PFSK-1 (cell line): ENCODE results near the gene ATXN1.

ENCODE experiments used
- POLR2AphosphoS5 ChIP-seq: IDR thresholded peaks from 2 replicates; pipeline ENCODE4 v1.6.1; 2012; ENCODE audit warnings: low read depth, mild to moderate bottlenecking, control low read depth, low read length, moderate library complexity
- REST ChIP-seq, 2 experiments: IDR thresholded peaks; 2 replicates each; pipeline versions ENCODE4 v1.6.1 to v1.8.0; 2011 to 2012; ENCODE audit warnings: low read depth in 2 of 2, low read length in 2 of 2, control low read depth in 1 of 2, inconsistent platforms in 1 of 2, mild to moderate bottlenecking in 1 of 2, moderate library complexity in 1 of 2; ENCODE audit not compliant: insufficient read depth in 1 of 2
- TAF1 ChIP-seq: IDR thresholded peaks from 2 replicates; pipeline ENCODE4 v1.6.1; 2012; ENCODE audit warnings: low read length, control low read depth, borderline replicate concordance; ENCODE audit not compliant: insufficient read depth

- no peak for TF ChIP-seq POLR2AphosphoS5
- no peak for TF ChIP-seq REST (IDR thresholded peaks at IDR 0.05; ENCODE audit: insufficient read depth in 1 of 2, low read depth in 2 of 2, low read length in 2 of 2)
- no peak for TF ChIP-seq TAF1
Measured at GRCh38 chr6:16326531-16326930, 434.7 kb downstream of the ATXN1 start.
